ENCODE results near the gene CRACDL. TPM values are rescaled to one million over a fixed set of nuclear protein-coding genes. Genes with fewer than 3 reads are reported as not detected.

CRACDL gene
- polyA plus RNA-seq, 1 donor (not counting 4 experiments of a cell fraction or from before 2014, with no cell fraction given) = 1.6 TPM

DNA sequence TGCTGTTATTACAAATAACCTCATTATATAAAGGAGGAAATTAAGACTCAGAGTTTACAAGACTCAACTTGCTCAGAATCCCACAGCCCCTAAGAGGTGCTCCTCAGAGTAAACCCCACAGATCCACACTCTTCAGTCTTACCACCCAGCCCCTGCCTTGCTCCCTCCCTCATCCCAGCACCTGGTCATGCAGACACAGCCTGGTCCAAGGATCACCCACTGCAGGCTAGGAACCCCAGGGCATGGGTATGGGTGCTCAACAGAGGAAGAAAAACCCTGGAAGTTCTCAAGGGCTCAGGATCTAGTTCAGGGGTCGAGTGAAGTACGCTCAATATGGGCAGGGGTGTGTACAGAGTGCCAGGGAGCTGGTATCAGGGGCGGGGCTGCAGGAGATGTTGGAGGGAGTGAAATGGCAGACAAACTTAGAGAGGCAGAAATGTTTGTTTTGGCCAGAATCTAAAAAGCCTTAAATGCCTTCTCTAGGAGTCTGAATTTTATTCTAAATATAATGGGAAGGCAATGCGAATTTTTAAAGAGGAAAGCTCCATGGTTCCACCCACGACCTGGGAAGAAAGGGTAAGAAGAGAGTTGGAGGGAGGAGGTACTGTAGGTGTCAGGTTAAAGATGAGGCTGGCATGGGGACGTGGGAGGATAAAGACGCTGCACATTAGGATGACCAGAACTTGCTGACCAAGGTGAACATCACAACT is 126.0 kb downstream of the CRACDL start:
- no peak overlapping the region for H3K4me3 ChIP-seq (ENCODE audit: control insufficient read depth in 2 of 3, extremely low read depth in 1 of 3, insufficient read depth in 2 of 3, low read depth in 1 of 3, low read length in 3 of 3)
- no peak overlapping the region for H3K27ac ChIP-seq (ENCODE audit: control insufficient read depth, insufficient read depth, low read length)
- peaks cover 16% of the 10 kb centered on the region for H3K4me1 ChIP-seq (ENCODE audit: control insufficient read depth, extremely low read depth, insufficient read depth, low read length)
- no peaks in the 10 kb centered on the region for H3K27me3 ChIP-seq (ENCODE audit: control insufficient read depth, extremely low read depth, insufficient read depth, low read length)
- H3K79me2 ChIP-seq (ENCODE audit: control insufficient read depth, insufficient read depth, low read length) = no peaks in the 10 kb centered on the region
- H4K20me1 ChIP-seq (ENCODE audit: control insufficient read depth, extremely low read depth, insufficient read depth, low read length) = no peaks in the 10 kb centered on the region
- dilution Hi-C loops (cut with MboI; ENCODE audit: extremely low pct_ligation_motif_present, low sequenced_read_pairs) = no loop called here
- no peaks in the 10 kb centered on the region for H3K36me3 ChIP-seq (ENCODE audit: control insufficient read depth in 2 of 2, extremely low read depth in 1 of 2, insufficient read depth in 2 of 2, low read length in 2 of 2)
- FAIRE-seq (no peak), DNase-seq (ENCODE audit: low read depth, low spot score) (no peak)
- TF ChIP-seq EZH2 (IDR thresholded peaks at IDR 0.05; ENCODE audit: low read length) (no peak), CTCF (optimal IDR thresholded peaks at IDR 0.05 in 1 of 3, IDR thresholded peaks at IDR 0.05 in 1 of 3, conservative IDR thresholded peaks at IDR 0.05 in 1 of 3; ENCODE audit: extremely low read depth in 1 of 3, insufficient read depth in 2 of 3, low read length in 3 of 3) (no peak)
- H3K9me3 ChIP-seq (ENCODE audit: control insufficient read depth, low read depth, low read length) = no peaks in the 10 kb centered on the region
- H2AFZ ChIP-seq (ENCODE audit: control insufficient read depth, low read length) = no peak overlapping the region
- H3K9ac ChIP-seq (ENCODE audit: control insufficient read depth, extremely low read depth, insufficient read depth, low read length) = no peak overlapping the region
- H3K9me1 ChIP-seq (ENCODE audit: control insufficient read depth, extremely low read depth, insufficient read depth, low read length) = no peaks in the 10 kb centered on the region
- no peak overlapping the region for H3K4me2 ChIP-seq (ENCODE audit: control insufficient read depth, extremely low read depth, insufficient read depth, low read depth, low read length)

- no peak for DNase-seq (ENCODE audit: low read depth, low spot score)
- no peaks in the 10 kb centered on the region for H4K20me1 ChIP-seq (ENCODE audit: control insufficient read depth, extremely low read depth, insufficient read depth, low read length)
- TF ChIP-seq EZH2 (IDR thresholded peaks at IDR 0.05; ENCODE audit: low read length) (no peak), CTCF (optimal IDR thresholded peaks at IDR 0.05 in 1 of 3, IDR thresholded peaks at IDR 0.05 in 1 of 3, conservative IDR thresholded peaks at IDR 0.05 in 1 of 3; ENCODE audit: extremely low read depth in 1 of 3, insufficient read depth in 2 of 3, low read length in 3 of 3) (no peak)
Measured at GRCh38 chr2:98809116-98809515, 126.9 kb downstream of the CRACDL start.

More at GRCh38 chr2:98809116-98809515, 126.9 kb downstream of the CRACDL start:
- Histone ChIP-seq H3K4me1 (ENCODE audit: control insufficient read depth, extremely low read depth, insufficient read depth, low read length) (peaks cover 16% of the 10 kb centered on the region), H3K4me2 (ENCODE audit: control insufficient read depth, extremely low read depth, insufficient read depth, low read depth, low read length) (no peak overlapping the region), H3K27ac (ENCODE audit: control insufficient read depth, insufficient read depth, low read length) (no peak overlapping the region), H3K9me3 (ENCODE audit: control insufficient read depth, low read depth, low read length) (no peaks in the 10 kb centered on the region), H2AFZ (ENCODE audit: control insufficient read depth, low read length) (no peak overlapping the region), H3K9ac (ENCODE audit: control insufficient read depth, extremely low read depth, insufficient read depth, low read length) (no peak overlapping the region), H3K4me3 (ENCODE audit: control insufficient read depth in 2 of 3, extremely low read depth in 1 of 3, insufficient read depth in 2 of 3, low read depth in 1 of 3, low read length in 3 of 3) (no peak overlapping the region), H3K36me3 (ENCODE audit: control insufficient read depth in 2 of 2, extremely low read depth in 1 of 2, insufficient read depth in 2 of 2, low read length in 2 of 2) (no peaks in the 10 kb centered on the region), H3K27me3 (ENCODE audit: control insufficient read depth, extremely low read depth, insufficient read depth, low read length) (no peaks in the 10 kb centered on the region), H3K9me1 (ENCODE audit: control insufficient read depth, extremely low read depth, insufficient read depth, low read length) (no peaks in the 10 kb centered on the region), H3K79me2 (ENCODE audit: control insufficient read depth, insufficient read depth, low read length) (no peaks in the 10 kb centered on the region)
- FAIRE-seq = no peak
- dilution Hi-C loops (cut with MboI; ENCODE audit: extremely low pct_ligation_motif_present, low sequenced_read_pairs) = no loop called here

All from keratinocyte (primary cell).